ENCODE results near the gene DEFB125.
"Not testable (repeated sequence)": the region's sequence is repeated elsewhere in the genome, so short reads cannot be mapped to it uniquely, and the experiment has no call there.

DEFB125 gene

GRCh38 chr20:103456-103855 is 16.0 kb downstream of the DEFB125 start:
- Mint-ChIP-seq H3K27ac (no peak overlapping the region), H3K36me3 (ENCODE audit: low read depth) (no peaks in the 10 kb centered on the region), H3K9me3 (no peaks in the 10 kb centered on the region), H3K4me3 (no peak overlapping the region), H3K4me1 (ENCODE audit: low read depth) (no peaks in the 10 kb centered on the region), H3K27me3 (ENCODE audit: low read depth) (peaks cover 41% of the 10 kb centered on the region)

DNA sequence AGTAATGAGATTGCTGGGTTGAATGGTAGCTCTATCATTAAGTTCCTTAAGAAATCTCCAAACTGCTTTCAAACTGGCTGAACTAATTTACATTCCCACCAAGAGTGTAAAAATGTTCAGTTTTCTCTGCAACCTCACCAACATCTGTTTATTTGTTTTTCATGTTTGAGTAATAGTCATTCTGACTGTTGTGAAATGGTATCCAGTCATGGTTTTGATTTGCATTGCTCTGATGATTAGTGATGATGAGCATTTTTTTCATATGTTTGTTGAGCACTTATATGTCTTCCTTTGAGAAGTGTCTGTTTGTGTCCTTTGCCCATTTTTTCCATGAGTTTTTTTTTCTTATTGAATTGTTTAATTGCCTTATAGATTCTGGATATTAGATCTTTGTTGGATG is 24.9 kb downstream of the DEFB125 start:
- Mint-ChIP-seq H3K4me1 (ENCODE audit: low read depth) (no peaks in the 10 kb centered on the region), H3K4me3 (no peak overlapping the region), H3K27me3 (ENCODE audit: low read depth) (peaks cover 10% of the 10 kb centered on the region), H3K36me3 (ENCODE audit: low read depth) (no peaks in the 10 kb centered on the region), H3K9me3 (peaks cover 5% of the 10 kb centered on the region), H3K27ac (no peak overlapping the region)

- Mint-ChIP-seq H3K9me3 (peaks cover 5% of the 10 kb centered on the region), H3K4me3 (no peak overlapping the region), H3K4me1 (ENCODE audit: low read depth) (no peaks in the 10 kb centered on the region), H3K36me3 (ENCODE audit: low read depth) (no peaks in the 10 kb centered on the region), H3K27ac (no peak overlapping the region), H3K27me3 (ENCODE audit: low read depth) (peaks cover 21% of the 10 kb centered on the region)
Measured at GRCh38 chr20:117518-117917, 30.0 kb downstream of the DEFB125 start.

DNA sequence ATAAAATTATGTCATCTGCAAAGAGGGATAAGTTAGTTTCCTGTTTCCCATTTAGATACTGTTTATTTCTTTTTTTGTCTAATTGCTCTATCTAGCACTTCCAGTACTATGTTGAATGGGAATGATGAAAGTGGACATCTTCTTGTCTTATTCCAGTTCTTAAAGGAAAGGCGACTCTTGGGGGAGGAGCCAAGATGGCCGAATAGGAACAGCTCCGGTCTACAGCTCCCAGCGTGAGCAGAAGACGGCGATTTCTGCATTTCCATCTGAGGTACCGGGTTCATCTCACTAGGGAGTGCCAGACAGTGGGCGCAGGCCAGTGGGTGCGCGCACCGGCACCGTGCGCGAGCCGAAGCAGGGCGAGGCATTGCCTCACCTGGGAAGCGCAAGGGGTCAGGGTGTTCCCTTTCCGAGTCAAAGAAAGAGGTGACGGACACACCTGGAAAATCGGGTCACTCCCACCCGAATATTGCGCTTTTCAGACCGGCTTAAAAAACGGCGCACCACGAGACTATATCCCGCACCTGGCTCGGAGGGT is 42.4 kb downstream of the DEFB125 start:
- H3K27ac Mint-ChIP-seq; H3K9me3 Mint-ChIP-seq; H3K36me3 Mint-ChIP-seq (ENCODE audit: low read depth); H3K4me1 Mint-ChIP-seq (ENCODE audit: low read depth); H3K4me3 Mint-ChIP-seq; H3K27me3 Mint-ChIP-seq (ENCODE audit: low read depth): not testable (repeated sequence)

DNA sequence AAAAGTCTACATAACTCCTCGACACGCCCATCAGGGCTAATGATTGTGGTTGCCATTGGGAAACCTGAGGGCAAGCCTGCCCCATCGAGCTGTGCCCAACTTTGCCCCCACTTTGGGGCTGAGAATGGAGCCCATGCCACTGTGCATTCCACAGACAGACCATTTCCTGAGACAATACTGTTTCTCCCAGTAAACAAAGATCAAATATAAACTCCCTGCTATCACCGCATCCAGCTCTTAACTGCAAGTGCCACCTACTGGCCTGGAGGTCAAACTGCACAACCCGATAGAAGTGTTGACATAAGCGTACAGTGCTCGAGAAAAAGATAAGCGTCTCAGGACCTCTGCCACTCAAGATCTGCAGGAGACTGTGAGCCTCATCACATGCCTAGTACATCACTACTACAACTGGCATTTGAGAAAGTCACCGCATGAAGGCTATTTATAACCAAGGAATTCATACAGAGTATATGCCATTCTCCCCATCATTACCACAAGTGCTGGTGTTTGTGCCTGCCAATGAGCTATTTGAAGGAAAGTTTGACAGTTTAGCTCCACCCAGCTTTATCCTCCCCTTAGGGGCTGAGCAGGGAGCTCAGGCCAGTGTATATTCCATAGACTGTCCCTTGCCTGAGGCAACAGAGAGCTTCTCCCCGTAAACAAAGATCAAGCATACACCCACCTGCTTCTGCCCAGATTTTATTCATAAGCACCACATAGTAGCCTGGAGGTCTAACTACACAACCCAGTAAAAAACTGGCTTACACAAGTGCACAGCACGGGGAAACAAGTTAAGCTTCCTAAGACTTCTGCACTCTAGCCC is 50.4 kb downstream of the DEFB125 start:
- Mint-ChIP-seq H3K27ac (no peak overlapping the region), H3K4me3 (no peak overlapping the region), H3K4me1 (ENCODE audit: low read depth) (no peaks in the 10 kb centered on the region), H3K27me3 (ENCODE audit: low read depth) (peaks cover 25% of the 10 kb centered on the region), H3K36me3 (ENCODE audit: low read depth) (no peaks in the 10 kb centered on the region), H3K9me3 (peaks cover 17% of the 10 kb centered on the region)

- Mint-ChIP-seq H3K27me3 (ENCODE audit: low read depth) (peaks cover 33% of the 10 kb centered on the region), H3K36me3 (ENCODE audit: low read depth) (no peaks in the 10 kb centered on the region), H3K4me1 (ENCODE audit: low read depth) (no peaks in the 10 kb centered on the region), H3K27ac (no peak within 1 kb of the TSS), H3K4me3 (no peak within 1 kb of the TSS), H3K9me3 (peaks cover 12% of the 10 kb centered on the region)
Measured at GRCh38 chr20:142290-142689, 54.8 kb downstream of the DEFB125 start, which contains the start of gene DEFB126. DEFB126 (plus strand) TSS chr20:142590; CDS start chr20:142629, 39 bp downstream.

DNA sequence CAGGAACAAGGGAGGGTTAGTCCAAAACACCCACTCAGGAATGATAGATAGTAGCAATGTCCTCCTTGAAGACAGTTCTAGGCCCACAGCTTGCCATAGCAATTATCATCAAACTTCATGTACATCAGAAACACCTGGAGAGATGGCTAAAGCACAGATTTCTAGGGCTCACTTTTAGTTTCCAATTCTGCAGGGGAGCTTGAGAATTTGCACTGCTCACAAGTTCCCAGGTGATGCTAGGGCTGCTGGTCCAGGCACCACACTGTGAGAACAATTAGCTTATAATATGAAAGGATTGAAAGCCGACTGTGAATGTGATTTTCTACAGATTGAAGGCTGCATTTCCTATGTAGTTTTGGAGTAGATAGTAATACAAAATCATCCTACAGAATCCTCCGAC is 58.4 kb downstream of the DEFB125 start:
- Mint-ChIP-seq H3K4me1 (ENCODE audit: low read depth) (no peaks in the 10 kb centered on the region), H3K9me3 (no peaks in the 10 kb centered on the region), H3K27ac (no peak overlapping the region), H3K4me3 (no peak overlapping the region), H3K36me3 (ENCODE audit: low read depth) (no peaks in the 10 kb centered on the region), H3K27me3 (ENCODE audit: low read depth) (peaks cover 25% of the 10 kb centered on the region)

Data from T-helper 1 cell treated with Interleukin-12 subunit alpha and Interleukin-12 subunit beta and Interleukin-4 antibody, amounts not matched to agents 30 μg/mL and 1 μg/mL, for 36 hours (primary cell).